ENCODE measurements around the gene ADAMTSL3.

The ADAMTSL3 gene

DNA sequence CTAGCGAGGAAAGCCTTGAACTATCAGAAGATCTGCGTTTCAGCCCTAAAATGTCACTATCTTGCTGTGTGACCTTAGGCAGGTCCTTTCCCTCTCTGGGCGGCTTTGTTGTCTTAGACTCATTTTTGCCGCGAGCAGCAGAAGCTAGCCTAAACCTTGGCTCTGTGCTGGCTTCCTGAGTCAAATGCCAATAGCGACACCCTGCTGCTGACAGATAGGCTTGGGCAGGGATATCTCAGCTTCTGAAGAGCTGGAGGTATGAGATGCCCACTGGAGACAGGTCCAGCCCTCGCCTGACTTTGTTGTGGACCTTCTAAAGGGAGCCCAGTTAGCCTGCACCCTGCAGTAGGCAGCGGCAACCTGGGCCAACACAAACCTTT, 1.3 kb downstream of the ADAMTSL3 start:
- DNase-seq: no peak

- no peak for DNase-seq
Measured at GRCh38 chr15:83656192-83656591, 2.3 kb downstream of the ADAMTSL3 start.

- no peak for DNase-seq
Measured at GRCh38 chr15:83656943-83657528, 3.1 kb downstream of the ADAMTSL3 start.

DNA sequence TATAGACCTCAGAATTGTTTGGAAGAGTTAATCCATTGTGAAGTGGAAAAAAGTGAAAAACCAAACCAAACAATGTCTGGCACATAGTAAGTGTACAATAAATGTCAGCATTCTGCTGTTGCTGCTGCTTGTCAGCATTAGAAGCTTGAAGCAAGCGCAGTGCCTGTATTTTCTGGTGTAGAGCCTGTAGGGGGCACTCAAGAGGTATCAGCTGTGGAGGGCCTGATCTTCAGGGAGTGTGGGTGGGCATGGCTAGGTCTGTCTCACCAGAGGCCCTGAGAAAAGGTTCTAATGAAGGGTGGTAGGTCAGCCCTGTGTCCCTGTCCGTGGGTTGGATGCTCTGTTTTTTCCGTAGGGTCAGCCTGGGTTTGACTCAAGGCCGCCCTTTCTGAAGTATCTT, 3.6 kb downstream of the ADAMTSL3 start:
- DNase-seq: no peak

DNA sequence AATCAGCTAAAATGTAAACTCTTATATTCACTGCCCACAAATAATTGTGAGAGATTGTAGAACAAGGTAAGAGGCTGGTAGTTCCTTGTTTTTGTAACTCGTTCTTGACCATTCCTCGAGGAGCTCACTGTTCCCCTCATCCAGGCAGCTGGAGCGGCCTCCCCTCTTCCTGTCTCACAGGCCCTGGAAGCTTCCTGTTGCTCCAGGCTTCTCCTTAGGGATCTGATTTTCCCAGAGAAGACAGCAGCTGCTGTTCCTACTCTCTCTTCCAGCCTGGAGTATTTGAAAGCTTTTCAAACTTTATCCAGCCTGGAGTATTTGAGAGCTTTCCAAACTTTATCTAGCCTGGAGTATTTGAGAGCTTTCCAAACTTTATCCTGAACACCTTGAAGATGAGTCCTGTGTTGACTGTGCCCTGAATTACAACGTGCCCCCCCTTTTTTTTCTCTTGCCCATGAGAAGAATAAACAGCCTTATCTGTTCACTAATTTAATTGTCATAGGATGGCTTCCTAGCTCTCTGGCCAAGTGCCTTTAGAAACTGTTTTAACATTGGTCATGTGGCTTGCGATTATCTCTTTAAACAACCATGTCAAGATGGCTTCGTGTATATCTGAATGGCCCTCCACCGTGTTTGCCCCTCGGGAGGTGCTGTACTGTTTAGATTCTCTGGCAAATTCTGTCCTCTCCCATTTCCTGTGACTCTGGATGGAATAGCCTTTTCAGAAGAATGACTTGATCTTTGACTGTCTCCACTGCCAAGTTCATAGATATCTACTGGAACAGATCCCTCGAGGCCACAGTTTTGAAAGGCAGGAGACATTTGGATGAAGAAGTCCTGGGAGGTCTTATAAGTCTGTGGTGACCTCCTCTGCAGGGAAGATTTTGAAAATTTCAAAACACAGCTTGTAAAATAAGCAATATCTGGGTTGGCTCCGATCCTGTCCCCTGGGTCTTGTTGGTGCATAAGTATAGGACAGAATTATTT, 4.8 kb downstream of the ADAMTSL3 start:
- no peak for DNase-seq

GRCh38 chr15:83659417-83659812, 5.5 kb downstream of the ADAMTSL3 start:
- no peak for DNase-seq

- no peak for DNase-seq
Measured at GRCh38 chr15:83665480-83665879, 11.6 kb downstream of the ADAMTSL3 start.

DNA sequence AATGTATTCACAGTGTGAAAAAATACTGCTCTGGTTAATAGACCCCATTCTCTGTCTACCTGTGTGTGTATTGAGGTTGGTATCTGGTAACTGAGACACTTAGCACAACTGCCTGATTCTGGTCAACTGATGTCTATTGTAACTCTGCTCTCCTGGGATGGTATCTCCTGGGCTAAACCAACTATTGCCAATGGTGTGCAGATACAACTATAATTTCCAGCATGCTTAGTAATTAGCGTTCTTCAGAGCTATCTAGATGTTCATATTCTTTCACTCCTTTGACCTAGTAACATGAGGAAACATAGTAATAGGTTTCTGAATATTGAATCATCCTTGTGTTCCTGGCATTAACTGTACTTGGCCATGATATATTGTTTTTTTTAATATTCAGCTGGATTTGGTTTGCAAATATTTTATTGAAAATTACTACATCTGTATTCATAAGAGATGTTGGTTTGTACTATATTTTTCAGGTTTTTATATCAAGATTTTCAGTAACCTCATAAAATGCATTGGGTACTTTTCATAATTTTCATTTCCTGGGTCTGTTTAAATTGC, 16.8 kb downstream of the ADAMTSL3 start:
- no peak for DNase-seq

DNA sequence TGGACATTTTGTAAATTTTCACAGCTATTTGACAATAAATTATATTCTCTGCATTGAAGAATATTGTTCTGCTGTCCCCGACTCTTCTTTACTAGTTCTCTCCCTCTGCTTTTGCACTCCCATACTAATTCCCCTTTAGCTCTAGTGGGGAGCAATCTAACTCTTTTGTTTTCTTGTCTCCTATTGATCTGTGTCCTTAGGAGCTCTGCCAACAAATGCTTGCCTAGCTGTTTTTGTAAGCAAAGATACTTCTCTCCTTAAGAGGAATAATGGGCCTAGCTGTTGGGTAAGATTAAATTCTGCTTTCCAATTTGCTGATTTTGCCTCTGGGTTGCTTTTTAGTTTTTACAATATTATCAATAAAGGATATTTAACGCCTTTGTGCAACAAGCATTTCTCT, 17.7 kb downstream of the ADAMTSL3 start:
- DNase-seq: no peak

- no peak for DNase-seq
Measured at GRCh38 chr15:83673385-83673784, 19.5 kb downstream of the ADAMTSL3 start.

- DNase-seq: no peak
Measured at GRCh38 chr15:83682476-83683088, 28.7 kb downstream of the ADAMTSL3 start.

GRCh38 chr15:83685916-83686332, 32.0 kb downstream of the ADAMTSL3 start:
- DNase-seq: no peak

DNA sequence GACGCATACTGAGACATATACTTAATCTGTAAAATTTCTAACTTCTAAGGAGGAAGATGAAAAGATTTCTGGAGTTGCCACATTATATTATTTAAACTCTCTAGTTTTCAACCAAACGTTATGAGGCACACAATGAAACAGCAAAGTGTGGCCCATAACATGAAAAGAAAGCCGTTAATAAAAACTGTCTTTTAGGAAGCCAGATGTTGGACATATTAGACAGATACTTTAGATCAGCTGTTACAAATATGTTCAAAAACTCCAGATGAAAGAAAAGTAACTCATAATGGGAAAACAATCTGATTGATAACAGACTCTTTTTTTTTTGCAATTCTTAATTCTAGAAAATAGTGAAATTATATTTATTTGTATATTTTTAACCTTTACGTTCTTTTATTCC, 34.3 kb downstream of the ADAMTSL3 start:
- DNase-seq: no peak

DNA sequence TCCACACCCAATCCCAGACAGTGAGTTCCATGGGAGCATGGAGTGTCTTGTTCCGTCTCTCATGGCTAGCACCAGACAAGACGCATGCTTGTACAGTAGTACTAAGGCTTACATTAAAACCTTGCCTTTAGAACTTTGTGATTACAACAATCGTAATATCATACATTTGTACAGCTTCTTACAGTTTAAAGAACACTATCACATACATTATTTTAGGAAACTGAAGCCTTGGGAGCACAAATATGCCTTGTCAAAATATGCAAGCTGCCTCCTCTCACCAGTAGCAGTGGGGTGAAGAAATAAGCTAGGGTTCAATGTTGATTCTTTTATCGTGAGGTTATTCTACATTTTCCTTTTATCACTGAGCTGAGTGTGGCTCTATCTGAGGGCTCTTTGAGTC, 36.8 kb downstream of the ADAMTSL3 start:
- DNase-seq: no peak

GRCh38 chr15:83692746-83693581, 39.0 kb downstream of the ADAMTSL3 start:
- DNase-seq: no peak

DNA sequence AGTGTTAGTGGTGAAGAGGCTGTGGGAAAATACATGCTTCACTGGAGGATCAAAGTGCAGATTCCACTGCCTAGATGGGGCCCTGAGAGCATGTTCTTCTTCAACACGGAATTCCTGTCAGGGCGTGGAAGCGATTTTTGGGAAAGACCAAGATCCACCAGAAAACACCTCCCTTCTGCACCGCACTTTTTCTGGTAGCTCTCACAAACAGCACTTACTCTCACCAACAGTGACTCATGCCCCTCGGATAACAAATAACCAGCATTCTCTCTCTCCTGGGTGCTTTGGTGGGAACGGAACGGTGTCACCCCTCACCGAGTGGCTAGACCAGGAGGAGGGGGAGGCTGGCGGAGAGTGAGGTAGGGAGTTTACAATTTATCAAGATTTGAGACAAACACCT, 40.1 kb downstream of the ADAMTSL3 start:
- no peak for DNase-seq

DNA sequence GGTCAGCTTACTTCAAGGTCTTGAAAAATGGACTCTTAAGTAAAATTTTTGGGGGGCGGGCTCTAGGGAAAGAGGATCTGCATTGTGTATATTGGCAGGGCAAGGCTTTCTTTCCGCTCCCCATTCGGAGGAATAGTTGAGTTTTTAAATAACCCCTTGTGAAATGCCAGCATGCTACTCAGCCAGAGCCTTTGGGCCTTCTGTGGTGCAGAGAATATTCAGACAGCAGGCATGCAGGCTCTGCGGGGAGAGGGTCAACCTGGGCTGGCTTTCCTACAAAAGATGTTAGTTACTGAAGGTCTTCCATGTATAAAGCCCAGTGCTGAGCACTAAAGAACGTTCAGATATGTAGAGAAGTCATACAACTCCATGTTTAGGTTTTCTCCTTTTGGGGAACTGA, 40.6 kb downstream of the ADAMTSL3 start:
- DNase-seq: no peak

GRCh38 chr15:83695246-83695645, 41.3 kb downstream of the ADAMTSL3 start:
- DNase-seq: no peak

- no peak for DNase-seq
Measured at GRCh38 chr15:83695901-83696425, 42.0 kb downstream of the ADAMTSL3 start.

DNA sequence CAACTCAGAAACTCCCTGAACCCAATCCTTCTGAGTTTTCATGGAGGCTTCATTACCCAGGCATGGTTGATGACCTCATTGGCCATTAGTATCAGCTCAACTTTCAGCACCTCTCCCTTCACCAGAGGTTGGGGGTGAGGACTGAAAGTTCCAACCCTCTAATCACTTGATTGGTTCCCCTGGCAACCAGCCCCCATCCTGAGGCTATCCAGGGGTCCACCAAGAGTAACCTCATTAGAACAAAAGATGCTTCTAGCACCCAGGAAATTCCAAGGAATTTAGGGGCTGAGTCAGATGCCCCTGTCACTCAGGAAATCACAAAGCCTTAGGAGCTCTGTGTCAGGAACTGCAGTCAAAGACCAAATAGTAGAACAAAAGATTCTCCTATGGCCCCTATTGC, 43.8 kb downstream of the ADAMTSL3 start:
- DNase-seq: no peak

DNA sequence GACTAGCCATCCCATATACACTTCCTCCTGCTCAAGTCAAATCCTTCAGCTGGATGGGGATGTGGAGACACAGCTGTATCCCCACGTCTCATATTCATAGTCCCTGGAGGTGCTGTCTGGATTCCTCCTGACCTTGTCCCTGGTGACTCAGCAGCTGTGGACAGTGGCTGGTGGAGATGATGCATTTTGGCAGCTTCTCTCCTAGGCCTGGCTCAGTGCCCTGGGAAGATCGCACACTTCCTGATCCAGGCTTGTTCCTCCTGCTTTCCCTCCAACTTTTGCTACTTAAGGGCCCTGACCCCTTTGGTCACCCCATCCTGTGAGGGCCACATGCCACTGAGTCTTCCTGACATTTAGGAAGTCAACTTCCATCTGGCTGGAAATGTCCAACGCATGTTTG, 44.4 kb downstream of the ADAMTSL3 start:
- no peak for DNase-seq

DNA sequence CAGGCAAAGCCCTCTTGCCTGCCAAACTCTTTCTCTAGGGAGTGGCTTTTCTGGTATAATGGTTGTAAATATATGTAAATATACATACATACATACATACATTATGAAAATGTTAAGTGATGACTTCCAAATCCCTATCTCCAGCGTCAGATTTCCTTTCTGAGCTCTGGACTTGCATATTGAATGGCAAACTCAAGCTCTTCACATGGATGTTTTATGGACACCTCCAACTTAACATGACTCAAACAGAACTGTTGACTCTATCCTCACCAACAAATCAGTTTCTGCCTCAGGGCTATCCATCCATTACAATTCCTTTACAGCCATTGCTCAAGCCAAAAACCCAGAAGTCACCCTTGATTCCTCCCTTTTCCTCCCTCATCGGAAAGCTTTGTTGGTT, 45.1 kb downstream of the ADAMTSL3 start:
- DNase-seq: no peak
